HL-60 (cell line): ENCODE measurements around the gene GPHN.

Source experiments
- DNase-seq, 2 experiments: peaks; one replicate each; pipeline ENCODE4 v3.0.0-alpha.2; 2010 to 2020; ENCODE audit warnings: low read depth in 1 of 2, low spot score in 1 of 2
- H3K27ac ChIP-seq: fragments of 250-450 bp; sonication (Bioruptor Pico); replicated peaks from 2 replicates; pipeline ENCODE4 v1.5.1; 2020; ENCODE audit warnings: mild to moderate bottlenecking, moderate library complexity
- H3K27me3 ChIP-seq: fragments of 250-450 bp; sonication (Bioruptor Pico); 2 replicates; pipeline ENCODE4 v1.5.1; 2021; ENCODE audit warnings: mild to moderate bottlenecking, moderate library complexity; ENCODE audit not compliant: insufficient read depth, poor library complexity, severe bottlenecking
- H3K4me3 ChIP-seq: replicated peaks from 2 replicates; pipeline ENCODE4 v1.5.1; 2011; ENCODE audit warnings: mild to moderate bottlenecking, control low read depth, low read length; ENCODE audit not compliant: insufficient read depth
- CTCF ChIP-seq: IDR thresholded peaks from one replicate; pipeline ENCODE4 v1.5.1; 2011; ENCODE audit warnings: low read length, control low read depth, inconsistent platforms; ENCODE audit not compliant: insufficient read depth
- GABPA ChIP-seq: IDR thresholded peaks from 2 replicates; pipeline ENCODE4 v1.6.1; 2012; ENCODE audit warnings: low read depth
- POLR2AphosphoS5 ChIP-seq: IDR thresholded peaks from 2 replicates; pipeline ENCODE4 v1.6.1; 2012; ENCODE audit warnings: low read depth
- REST ChIP-seq: IDR thresholded peaks from 2 replicates; pipeline ENCODE4 v1.6.1; 2012; ENCODE audit warnings: low read depth; ENCODE audit not compliant: insufficient replicate concordance
- SPI1 ChIP-seq: IDR thresholded peaks from 2 replicates; pipeline ENCODE4 v1.6.1; 2012; ENCODE audit warnings: low read depth, mild to moderate bottlenecking, borderline replicate concordance

GPHN gene

GRCh38 chr14:66600416-66600815 lies 92.5 kb downstream of the GPHN start:
- no peak for DNase-seq
- Histone ChIP-seq H3K27ac (no peak overlapping the region), H3K27me3 (no peaks in the 10 kb centered on the region), H3K4me3 (no peak overlapping the region)
- TF ChIP-seq SPI1: no peak
- TF ChIP-seq CTCF: no peak

- H3K27me3 ChIP-seq: no peaks in the 10 kb centered on the region
- no peak overlapping the region for H3K27ac ChIP-seq
- no peak overlapping the region for H3K4me3 ChIP-seq
- DNase-seq: no peak
- no peak for TF ChIP-seq CTCF
- no peak for TF ChIP-seq REST
- no peak for TF ChIP-seq SPI1
- TF ChIP-seq GABPA: no peak
Measured at GRCh38 chr14:66601932-66602578, 94.1 kb downstream of the GPHN start.

GRCh38 chr14:66603945-66604344 lies 96.0 kb downstream of the GPHN start:
- no peak overlapping the region for H3K4me3 ChIP-seq
- DNase-seq: no peak
- no peak overlapping the region for H3K27ac ChIP-seq
- no peaks in the 10 kb centered on the region for H3K27me3 ChIP-seq
- TF ChIP-seq REST (no peak), CTCF (no peak), POLR2AphosphoS5 (no peak), SPI1 (no peak), GABPA (no peak)

- Histone ChIP-seq H3K4me3 (no peak overlapping the region), H3K27ac (no peak overlapping the region), H3K27me3 (no peaks in the 10 kb centered on the region)
- no peak for DNase-seq
- TF ChIP-seq SPI1: no peak
- TF ChIP-seq REST: no peak
- TF ChIP-seq CTCF: no peak
- no peak for TF ChIP-seq POLR2AphosphoS5
- TF ChIP-seq GABPA: no peak
Measured at GRCh38 chr14:66606826-66607225, 98.9 kb downstream of the GPHN start.
